SKM-1 (cell line): ENCODE measurements around the gene DOLPP1.
A peak's percentile ranks its signal among the peaks of the same experiment; 100 is the strongest.

Source experiments
- DNase-seq: peaks from one replicate; lab custom pipeline; 2025; ENCODE audit not compliant: unreplicated experiment; lab: John Stamatoyannopoulos, UW

DOLPP1 gene

GRCh38 chr9:129137292-129138143 is 56.6 kb downstream of the DOLPP1 start:
- DNase-seq, result no peak

DNA sequence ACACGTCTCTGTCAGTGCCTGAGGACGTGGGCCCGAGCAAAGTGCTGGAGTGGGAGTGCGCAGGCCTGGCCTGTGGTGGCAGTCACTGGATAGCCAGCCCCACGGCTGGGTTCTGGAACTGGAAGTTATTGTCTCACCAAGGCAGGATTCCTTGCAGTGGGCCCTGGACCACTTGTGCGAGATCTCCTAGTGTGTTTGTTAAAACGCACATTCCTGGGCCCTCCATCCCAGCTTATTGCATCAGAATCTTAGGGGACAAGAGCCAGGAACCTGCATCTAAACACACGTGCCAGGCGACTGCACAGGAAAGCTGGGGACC is 57.2 kb downstream of the DOLPP1 start:
- DNase-seq, result no peak

- no peak for DNase-seq
Measured at GRCh38 chr9:129138476-129139232, 57.7 kb downstream of the DOLPP1 start.

GRCh38 chr9:129139233-129139992 is 58.5 kb downstream of the DOLPP1 start:
- peak; percentile 75 for DNase-seq

GRCh38 chr9:129139993-129140396 is 59.1 kb downstream of the DOLPP1 start:
- peak; percentile 88 for DNase-seq
